ENCODE measurements around the gene BRINP1. TPM values are rescaled to one million over a fixed set of nuclear protein-coding genes. Genes with fewer than 3 reads are reported as not detected.
A peak's percentile ranks its signal among the peaks of the same experiment; 100 is the strongest.

The BRINP1 gene
- total and polyA plus RNA-seq, 8 donors = 0.05 to 1.1 (median 0.06) TPM; not detected in 5

DNA sequence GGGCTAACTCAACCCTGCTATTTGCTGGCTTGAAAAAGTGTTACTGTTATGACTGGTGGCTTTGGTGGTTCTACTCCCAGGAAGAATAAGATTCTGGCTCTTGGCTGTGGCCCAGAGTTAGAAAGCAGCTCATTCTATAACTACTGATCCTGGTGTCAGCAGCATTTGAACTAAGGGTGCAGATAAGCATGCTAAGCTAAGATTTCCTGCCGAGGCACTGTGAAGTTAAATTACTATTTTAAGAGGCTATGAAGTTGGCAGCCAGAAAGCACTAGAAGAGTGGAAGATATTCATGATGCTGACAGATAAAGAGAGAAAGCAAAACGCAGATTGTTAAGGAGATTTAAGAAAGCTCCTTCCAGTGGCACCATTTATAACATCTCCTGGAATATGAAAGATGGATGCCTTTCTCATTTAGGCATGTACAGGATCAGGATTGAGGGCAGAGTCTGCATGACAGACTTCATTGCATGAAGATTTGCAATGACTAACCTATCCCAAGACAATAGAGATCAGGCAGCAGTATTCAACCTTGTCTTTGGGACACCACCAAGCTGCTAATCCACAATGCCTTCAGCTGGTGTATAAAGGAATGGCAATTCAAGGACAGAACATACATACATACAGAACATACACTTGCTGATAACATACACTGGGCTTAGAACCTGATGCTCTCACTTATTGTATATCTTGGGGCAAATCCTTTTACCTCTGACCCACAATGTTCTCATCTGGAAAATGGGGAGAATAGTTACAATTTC is 11.7 kb downstream of the BRINP1 start:
- no peaks in the 10 kb centered on the region for H3K36me3 ChIP-seq
- H3K4me1 ChIP-seq = no peaks in the 10 kb centered on the region
- H3K9me3 ChIP-seq = no peaks in the 10 kb centered on the region
- WGBS, 5 donors = 17 to 24% (median 19%) methylated on average over 2 of the region's 2 CpGs
- H3K27ac ChIP-seq = no peak overlapping the region
- H3K4me3 ChIP-seq = no peak overlapping the region
- TF ChIP-seq POLR2AphosphoS5 (IDR thresholded peaks at IDR 0.05) = no peak
- no peak for TF ChIP-seq CTCF (IDR thresholded peaks at IDR 0.05)
- no peak for TF ChIP-seq EP300 (IDR thresholded peaks at IDR 0.05)
- TF ChIP-seq POLR2A (IDR thresholded peaks at IDR 0.05) = no peak
- no peaks in the 10 kb centered on the region for H3K27me3 ChIP-seq
- intact Hi-C loops (cut with DNase I; ENCODE audit: low total_unique reads) = no loop called here
- DNase-seq = no peak

DNA sequence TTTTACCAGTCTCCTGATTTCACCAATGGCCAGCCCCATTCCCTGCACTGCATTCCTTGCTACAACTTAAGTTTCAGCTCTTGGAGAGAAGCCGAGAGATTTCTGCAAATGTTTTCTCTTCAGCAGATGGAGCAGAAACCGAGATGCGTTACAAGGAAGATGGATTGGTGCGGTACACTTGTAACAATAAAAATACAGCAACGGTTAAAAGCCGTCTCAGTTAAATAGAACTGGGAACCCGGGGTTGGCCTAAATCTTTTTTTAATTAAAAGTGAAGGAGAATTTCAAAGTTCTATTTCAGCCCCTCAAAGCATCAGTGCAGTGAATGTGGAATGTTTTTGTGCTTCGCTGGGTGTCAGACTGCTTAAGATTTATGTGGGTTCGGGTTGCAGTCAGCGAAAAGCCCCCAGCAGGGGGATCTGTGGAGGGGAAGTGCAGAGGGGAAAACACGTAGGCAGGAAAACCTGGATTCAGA is 19.8 kb downstream of the BRINP1 start:
- peak in 1 of 2 donors; percentile 14 for DNase-seq
- Histone ChIP-seq H3K36me3 (no peaks in the 10 kb centered on the region), H3K4me1 (peaks cover 0 to 5% (median 0%) of the 10 kb centered on the region in 4 donors), H3K4me3 (no peak overlapping the region), H3K9me3 (no peaks in the 10 kb centered on the region), H3K27me3 (no peaks in the 10 kb centered on the region), H3K27ac (no peak overlapping the region)
- intact Hi-C loops (cut with DNase I; ENCODE audit: low total_unique reads) = no loop called here
- TF ChIP-seq CTCF (IDR thresholded peaks at IDR 0.05) (no peak), EP300 (IDR thresholded peaks at IDR 0.05) (no peak), POLR2AphosphoS5 (IDR thresholded peaks at IDR 0.05) (no peak), POLR2A (IDR thresholded peaks at IDR 0.05) (no peak)
- 10 to 19% (median 13%) methylated on average over 11 of the region's 11 CpGs for WGBS, 5 donors

DNA sequence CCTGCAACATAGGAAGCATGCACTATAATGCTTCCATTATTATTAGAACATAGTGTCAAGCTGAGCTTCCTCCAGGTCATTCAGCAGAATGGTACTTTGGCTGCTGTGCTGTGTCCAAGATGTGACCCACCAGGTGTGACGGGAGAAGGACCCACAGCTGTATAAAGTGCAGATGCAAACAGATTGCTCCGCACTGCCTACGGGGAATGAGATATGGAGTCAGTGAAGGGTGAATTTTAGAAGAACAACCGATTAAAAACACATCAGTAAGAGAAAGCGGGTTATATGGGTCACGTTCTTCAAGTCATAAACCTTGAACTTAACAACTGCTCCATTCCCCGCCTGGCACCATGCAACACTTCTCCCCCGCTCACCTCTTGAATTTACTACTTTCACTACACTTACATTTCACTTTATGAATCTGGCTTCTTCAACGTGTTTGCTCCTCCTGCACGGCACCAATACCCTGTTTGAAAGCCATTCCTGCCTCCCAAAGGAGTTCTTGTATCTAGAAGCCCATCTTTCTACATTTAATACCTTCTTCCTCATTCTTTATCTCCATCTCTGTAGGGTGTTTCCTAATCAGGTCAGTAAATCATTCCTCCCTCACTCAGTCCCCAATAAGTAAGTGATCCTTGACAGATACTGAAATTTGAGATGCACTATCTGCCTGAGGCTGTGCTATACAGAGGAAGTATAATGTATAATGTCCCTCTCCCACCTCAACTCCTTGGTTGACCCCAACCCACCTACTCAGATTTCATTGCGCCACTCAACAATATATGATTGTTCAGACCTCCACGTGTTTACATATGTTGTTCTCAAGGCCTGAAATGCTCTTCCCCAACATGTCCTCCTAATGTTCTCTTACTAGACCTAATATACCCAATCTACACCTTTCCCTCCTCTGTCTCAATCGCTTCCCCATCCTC is 25.9 kb downstream of the BRINP1 start:
- TF ChIP-seq POLR2AphosphoS5 (IDR thresholded peaks at IDR 0.05) (no peak), CTCF (IDR thresholded peaks at IDR 0.05) (no peak), POLR2A (IDR thresholded peaks at IDR 0.05) (no peak), EP300 (IDR thresholded peaks at IDR 0.05) (no peak)
- no peak overlapping the region for H3K4me3 ChIP-seq
- H3K27ac ChIP-seq = no peak overlapping the region
- DNase-seq = no peak
- whole genome bisulfite sequencing, 5 donors = 74 to 79% (median 76%) methylated on average over 13 of the region's 13 CpGs
- H3K4me1 ChIP-seq = no peaks in the 10 kb centered on the region
- H3K27me3 ChIP-seq = no peaks in the 10 kb centered on the region
- H3K36me3 ChIP-seq = no peaks in the 10 kb centered on the region
- intact Hi-C loops (cut with DNase I; ENCODE audit: low total_unique reads) = no loop called here
- no peaks in the 10 kb centered on the region for H3K9me3 ChIP-seq

- H3K36me3 ChIP-seq = no peaks in the 10 kb centered on the region
- no peaks in the 10 kb centered on the region for H3K4me1 ChIP-seq
- TF ChIP-seq POLR2A (IDR thresholded peaks at IDR 0.05) = no peak
- TF ChIP-seq CTCF (IDR thresholded peaks at IDR 0.05) = no peak
- TF ChIP-seq POLR2AphosphoS5 (IDR thresholded peaks at IDR 0.05) = no peak
- no peak for TF ChIP-seq EP300 (IDR thresholded peaks at IDR 0.05)
- H3K27me3 ChIP-seq = no peaks in the 10 kb centered on the region
- no peak for DNase-seq
- 70 to 86% (median 84%) methylated on average over 3 of the region's 3 CpGs for WGBS, 5 donors
- H3K27ac ChIP-seq = no peak overlapping the region
- intact Hi-C loops (cut with DNase I; ENCODE audit: low total_unique reads) = no loop called here
- H3K4me3 ChIP-seq = no peak overlapping the region
- no peaks in the 10 kb centered on the region for H3K9me3 ChIP-seq
Observed at GRCh38 chr9:119339056-119339455, 30.2 kb downstream of the BRINP1 start.

All from stomach (tissue), 9 donors.